Neutrophil (primary cell): ENCODE measurements around the gene CAV2.

ENCODE experiments used
- H3K27ac ChIP-seq: fragments of 200-600 bp; sonication (generic); 2 replicates; pipeline ENCODE4 v1.5.1; 2016; ENCODE audit warnings: mild to moderate bottlenecking, moderate library complexity
- H3K27me3 ChIP-seq: fragments of 200-600 bp; sonication (generic); 2 replicates; pipeline ENCODE4 v1.6.0; 2016; ENCODE audit warnings: mild to moderate bottlenecking
- H3K36me3 ChIP-seq: fragments of 200-600 bp; sonication (generic); 2 replicates; pipeline ENCODE4 v1.5.1; 2017
- H3K4me1 ChIP-seq, 2 experiments: fragments of 200-600 bp in 1 of 2; sonication (generic) in 1 of 2; 1 replicate in 1 of 2; 2 replicates in 1 of 2; pipeline versions ENCODE4 v1.5.1 to v1.6.1; 2013 to 2016; ENCODE audit warnings: low read depth in 1 of 2, low read length in 1 of 2, mild to moderate bottlenecking in 1 of 2, moderate library complexity in 1 of 2; ENCODE audit not compliant: control insufficient read depth in 1 of 2, insufficient read depth in 1 of 2
- H3K4me3 ChIP-seq, 2 experiments: fragments of 200-600 bp in 1 of 2; sonication (generic) in 1 of 2; 1 replicate in 1 of 2; 2 replicates in 1 of 2; pipeline ENCODE4 v1.5.1; 2013 to 2016; ENCODE audit warnings: low read depth in 1 of 2, low read length in 1 of 2, mild to moderate bottlenecking in 1 of 2, moderate library complexity in 1 of 2
- H3K9me3 ChIP-seq: fragments of 200-600 bp; sonication (generic); 2 replicates; pipeline ENCODE4 v1.5.1; 2016
- TF ChIP-seq, protein P1 (sequence below): fragments of 200-600 bp; sonication (generic); IDR thresholded peaks from 2 replicates; pipeline ENCODE4 v1.5.1; 2016; ENCODE audit warnings: antibody characterized with exemption

Gene CAV2

DNA sequence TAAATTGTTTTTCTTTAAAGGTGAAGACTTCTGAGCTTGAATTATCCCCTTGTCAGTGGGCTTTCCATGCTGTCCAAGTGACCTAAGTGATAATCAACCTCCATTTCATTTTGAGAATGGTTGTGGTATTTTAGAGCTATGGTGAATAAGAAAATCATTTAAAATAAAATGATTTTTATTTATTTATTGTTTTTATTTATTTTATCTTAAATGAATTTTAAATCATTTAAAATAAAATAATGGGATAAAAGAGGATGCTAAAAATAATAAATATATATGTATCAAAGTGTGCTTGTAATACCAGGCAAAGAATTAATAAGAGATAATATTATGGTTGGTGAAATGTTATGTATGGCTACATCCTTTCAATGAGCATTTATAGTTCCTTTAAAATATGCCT, 49.8 kb downstream of the CAV2 start:
- H3K36me3 ChIP-seq = no peaks in the 10 kb centered on the region
- TF ChIP-seq, protein P1, sequence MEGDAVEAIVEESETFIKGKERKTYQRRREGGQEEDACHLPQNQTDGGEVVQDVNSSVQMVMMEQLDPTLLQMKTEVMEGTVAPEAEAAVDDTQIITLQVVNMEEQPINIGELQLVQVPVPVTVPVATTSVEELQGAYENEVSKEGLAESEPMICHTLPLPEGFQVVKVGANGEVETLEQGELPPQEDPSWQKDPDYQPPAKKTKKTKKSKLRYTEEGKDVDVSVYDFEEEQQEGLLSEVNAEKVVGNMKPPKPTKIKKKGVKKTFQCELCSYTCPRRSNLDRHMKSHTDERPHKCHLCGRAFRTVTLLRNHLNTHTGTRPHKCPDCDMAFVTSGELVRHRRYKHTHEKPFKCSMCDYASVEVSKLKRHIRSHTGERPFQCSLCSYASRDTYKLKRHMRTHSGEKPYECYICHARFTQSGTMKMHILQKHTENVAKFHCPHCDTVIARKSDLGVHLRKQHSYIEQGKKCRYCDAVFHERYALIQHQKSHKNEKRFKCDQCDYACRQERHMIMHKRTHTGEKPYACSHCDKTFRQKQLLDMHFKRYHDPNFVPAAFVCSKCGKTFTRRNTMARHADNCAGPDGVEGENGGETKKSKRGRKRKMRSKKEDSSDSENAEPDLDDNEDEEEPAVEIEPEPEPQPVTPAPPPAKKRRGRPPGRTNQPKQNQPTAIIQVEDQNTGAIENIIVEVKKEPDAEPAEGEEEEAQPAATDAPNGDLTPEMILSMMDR = no peak
- H3K27me3 ChIP-seq = no peaks in the 10 kb centered on the region
- H3K9me3 ChIP-seq = no peaks in the 10 kb centered on the region
- no peak overlapping the region for H3K4me3 ChIP-seq
- H3K27ac ChIP-seq = no peak overlapping the region
- no peaks in the 10 kb centered on the region for H3K4me1 ChIP-seq

DNA sequence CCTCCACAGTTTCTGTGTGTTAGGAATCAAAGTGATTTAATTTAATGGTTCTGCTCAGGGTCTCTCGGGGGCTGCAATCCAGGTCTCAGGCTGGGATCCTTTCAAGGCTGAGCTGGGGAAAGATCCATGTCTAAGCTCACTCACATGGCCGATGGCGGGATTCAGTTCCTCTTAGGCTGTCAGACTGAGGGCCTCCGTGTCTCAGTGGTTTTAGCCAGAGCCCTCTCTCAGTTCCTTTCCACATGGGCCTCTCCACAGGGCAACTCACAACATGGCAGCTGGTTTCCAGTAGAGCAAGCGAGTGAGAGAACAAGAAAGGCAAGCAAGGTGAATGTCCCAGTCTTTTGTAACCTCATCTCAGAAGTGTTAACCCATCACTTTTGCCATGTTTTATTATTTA, 52.2 kb downstream of the CAV2 start:
- TF ChIP-seq, protein P1 = no peak
- H3K27ac ChIP-seq = no peak overlapping the region
- no peaks in the 10 kb centered on the region for H3K36me3 ChIP-seq
- peaks cover 6% of the 10 kb centered on the region for H3K27me3 ChIP-seq
- no peak overlapping the region for H3K4me3 ChIP-seq
- H3K4me1 ChIP-seq = no peaks in the 10 kb centered on the region
- H3K9me3 ChIP-seq = no peaks in the 10 kb centered on the region

DNA sequence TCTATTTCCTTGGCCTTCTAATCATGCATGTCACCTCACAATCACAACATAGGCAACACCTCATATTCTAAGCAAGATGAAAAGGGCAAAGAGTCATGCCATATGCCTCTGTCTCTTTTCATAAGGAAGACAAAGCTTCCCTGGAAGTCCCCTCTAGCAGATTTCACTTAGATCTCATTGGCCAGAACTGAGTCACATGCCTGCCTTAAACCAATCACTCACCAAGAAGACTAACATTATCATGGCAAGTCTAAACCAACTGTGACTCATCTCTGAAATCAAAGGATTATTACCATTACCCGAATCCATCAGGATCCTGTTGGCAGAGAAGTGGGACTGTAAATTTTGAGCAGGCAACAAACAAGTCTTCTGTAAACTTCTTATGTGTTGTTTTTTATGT, 53.1 kb downstream of the CAV2 start:
- H3K27ac ChIP-seq = no peak overlapping the region
- no peak overlapping the region for H3K4me3 ChIP-seq
- no peaks in the 10 kb centered on the region for H3K36me3 ChIP-seq
- no peaks in the 10 kb centered on the region for H3K4me1 ChIP-seq
- TF ChIP-seq, protein P1 = no peak
- no peaks in the 10 kb centered on the region for H3K9me3 ChIP-seq
- H3K27me3 ChIP-seq = peaks cover 13% of the 10 kb centered on the region

DNA sequence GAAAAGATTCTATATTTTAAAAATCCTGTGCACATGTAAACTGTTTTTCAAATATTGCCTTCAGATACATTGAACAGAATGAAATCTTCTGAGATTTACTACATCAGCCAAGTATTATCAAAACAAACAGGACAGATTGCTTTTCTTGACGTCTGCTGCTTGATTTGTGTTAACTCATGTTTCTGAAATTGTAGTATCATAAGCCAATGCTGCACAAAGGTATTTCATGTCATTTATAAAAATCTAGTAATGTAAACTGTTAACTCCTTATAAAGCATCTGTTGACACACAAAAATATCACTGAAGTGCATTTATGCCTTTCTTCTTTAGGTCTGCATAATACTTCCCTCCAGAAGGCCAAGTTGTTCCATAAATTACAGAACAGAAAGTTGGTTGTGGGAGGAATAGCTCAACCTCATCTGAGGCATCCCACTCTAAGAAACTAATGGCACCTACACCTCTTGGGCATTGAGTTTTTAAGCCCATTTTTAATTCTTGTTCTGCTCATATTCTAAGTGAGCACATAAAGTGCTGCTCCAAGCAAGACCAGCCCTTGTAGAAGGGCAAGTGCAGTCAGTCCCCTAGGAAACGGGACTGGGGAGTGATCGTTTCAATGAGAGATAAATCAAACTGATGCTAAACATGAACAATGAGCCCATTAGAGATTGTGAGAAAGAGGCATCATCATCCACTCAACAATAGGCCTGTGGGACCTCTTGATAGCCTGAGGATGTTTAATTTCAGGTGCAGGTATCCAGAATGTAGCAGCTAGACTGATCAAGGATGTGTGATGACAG, 53.8 kb downstream of the CAV2 start:
- Histone ChIP-seq H3K4me1 (no peaks in the 10 kb centered on the region), H3K9me3 (no peaks in the 10 kb centered on the region), H3K27ac (no peak overlapping the region), H3K36me3 (no peaks in the 10 kb centered on the region), H3K4me3 (no peak overlapping the region), H3K27me3 (peaks cover 13% of the 10 kb centered on the region)
- TF ChIP-seq, protein P1 = no peak

DNA sequence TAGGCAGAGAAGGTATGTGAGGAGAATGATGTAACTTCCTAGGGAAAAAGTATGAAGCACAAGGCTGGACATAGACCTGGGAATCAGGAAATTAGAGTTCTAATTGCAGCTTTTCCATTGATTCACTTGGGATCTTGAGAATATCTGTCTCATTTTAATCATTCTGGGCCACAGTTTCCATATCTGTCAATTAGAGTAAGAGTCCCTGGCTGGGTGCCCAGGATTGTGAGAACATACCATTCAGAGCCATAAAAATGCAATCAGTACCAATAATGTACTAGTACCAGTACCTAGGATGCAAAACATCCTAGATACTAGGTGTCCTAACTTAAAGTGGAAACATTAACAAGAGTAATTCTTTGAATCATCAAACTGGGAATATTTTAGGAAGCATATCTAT, 54.9 kb downstream of the CAV2 start:
- Histone ChIP-seq H3K4me1 (no peaks in the 10 kb centered on the region), H3K27me3 (peaks cover 20% of the 10 kb centered on the region), H3K9me3 (no peaks in the 10 kb centered on the region), H3K27ac (no peak overlapping the region), H3K36me3 (no peaks in the 10 kb centered on the region), H3K4me3 (no peak overlapping the region)
- TF ChIP-seq, protein P1 = no peak
